ENCODE results near the gene CYP2A13.

Gene CYP2A13

GRCh38 chr19:41097302-41097701, 9.1 kb downstream of the CYP2A13 start:
- TF ChIP-seq FOXM1 (IDR thresholded peaks at IDR 0.05; ENCODE audit: borderline replicate concordance, low read depth) = no peak

DNA sequence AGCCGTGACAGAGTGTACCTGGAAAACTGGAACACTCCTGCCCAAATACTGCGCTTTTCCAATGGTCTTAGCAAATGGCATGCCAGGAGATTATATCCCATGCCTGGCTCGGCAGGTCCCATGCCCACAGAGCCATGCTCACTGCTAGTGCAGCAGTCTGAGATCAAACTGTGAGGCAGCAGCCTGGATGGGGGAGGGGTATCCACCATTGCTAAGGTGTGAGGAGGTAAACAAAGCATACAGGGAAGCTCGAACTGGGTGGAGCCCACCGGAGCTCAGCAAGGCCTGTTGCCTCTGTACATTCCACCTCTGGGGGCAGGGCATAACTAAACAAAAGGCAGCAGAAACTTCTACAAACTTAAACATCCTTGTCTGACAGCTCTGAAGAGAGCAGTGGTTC, 10.5 kb downstream of the CYP2A13 start:
- TF ChIP-seq, protein P1, sequence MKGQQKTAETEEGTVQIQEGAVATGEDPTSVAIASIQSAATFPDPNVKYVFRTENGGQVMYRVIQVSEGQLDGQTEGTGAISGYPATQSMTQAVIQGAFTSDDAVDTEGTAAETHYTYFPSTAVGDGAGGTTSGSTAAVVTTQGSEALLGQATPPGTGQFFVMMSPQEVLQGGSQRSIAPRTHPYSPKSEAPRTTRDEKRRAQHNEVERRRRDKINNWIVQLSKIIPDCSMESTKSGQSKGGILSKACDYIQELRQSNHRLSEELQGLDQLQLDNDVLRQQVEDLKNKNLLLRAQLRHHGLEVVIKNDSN (IDR thresholded peaks at IDR 0.05) = no peak

DNA sequence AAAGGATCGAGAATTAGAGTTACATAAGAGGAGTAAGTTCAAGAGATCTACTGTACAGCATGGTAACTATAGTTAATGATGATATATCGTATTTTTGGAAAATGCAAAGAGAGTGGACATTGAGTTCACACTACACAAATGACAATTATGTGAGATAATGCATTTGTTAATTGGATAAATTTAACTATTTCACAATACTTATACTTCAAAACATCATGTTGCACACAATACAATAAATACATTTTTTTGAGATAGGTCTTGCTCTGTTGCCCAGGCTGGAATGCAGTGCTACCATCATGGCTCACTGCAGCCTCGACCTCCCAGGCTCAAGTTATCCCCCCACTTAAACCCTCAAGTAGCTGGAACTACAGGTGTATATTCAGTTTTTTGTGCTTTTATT, 17.9 kb downstream of the CYP2A13 start:
- no peak for TF ChIP-seq YY1 (IDR thresholded peaks at IDR 0.05; ENCODE audit: low read depth)
- TF ChIP-seq, protein P2, sequence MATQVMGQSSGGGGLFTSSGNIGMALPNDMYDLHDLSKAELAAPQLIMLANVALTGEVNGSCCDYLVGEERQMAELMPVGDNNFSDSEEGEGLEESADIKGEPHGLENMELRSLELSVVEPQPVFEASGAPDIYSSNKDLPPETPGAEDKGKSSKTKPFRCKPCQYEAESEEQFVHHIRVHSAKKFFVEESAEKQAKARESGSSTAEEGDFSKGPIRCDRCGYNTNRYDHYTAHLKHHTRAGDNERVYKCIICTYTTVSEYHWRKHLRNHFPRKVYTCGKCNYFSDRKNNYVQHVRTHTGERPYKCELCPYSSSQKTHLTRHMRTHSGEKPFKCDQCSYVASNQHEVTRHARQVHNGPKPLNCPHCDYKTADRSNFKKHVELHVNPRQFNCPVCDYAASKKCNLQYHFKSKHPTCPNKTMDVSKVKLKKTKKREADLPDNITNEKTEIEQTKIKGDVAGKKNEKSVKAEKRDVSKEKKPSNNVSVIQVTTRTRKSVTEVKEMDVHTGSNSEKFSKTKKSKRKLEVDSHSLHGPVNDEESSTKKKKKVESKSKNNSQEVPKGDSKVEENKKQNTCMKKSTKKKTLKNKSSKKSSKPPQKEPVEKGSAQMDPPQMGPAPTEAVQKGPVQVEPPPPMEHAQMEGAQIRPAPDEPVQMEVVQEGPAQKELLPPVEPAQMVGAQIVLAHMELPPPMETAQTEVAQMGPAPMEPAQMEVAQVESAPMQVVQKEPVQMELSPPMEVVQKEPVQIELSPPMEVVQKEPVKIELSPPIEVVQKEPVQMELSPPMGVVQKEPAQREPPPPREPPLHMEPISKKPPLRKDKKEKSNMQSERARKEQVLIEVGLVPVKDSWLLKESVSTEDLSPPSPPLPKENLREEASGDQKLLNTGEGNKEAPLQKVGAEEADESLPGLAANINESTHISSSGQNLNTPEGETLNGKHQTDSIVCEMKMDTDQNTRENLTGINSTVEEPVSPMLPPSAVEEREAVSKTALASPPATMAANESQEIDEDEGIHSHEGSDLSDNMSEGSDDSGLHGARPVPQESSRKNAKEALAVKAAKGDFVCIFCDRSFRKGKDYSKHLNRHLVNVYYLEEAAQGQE (IDR thresholded peaks at IDR 0.05; ENCODE audit: low read depth) = no peak
- no peak for TF ChIP-seq ZBTB7A (IDR thresholded peaks at IDR 0.05; ENCODE audit: low read depth)
- no peak for TF ChIP-seq TAF1 (IDR thresholded peaks at IDR 0.05; ENCODE audit: low read depth)
- no peak for TF ChIP-seq CEBPB (IDR thresholded peaks at IDR 0.05)
- TF ChIP-seq CREB1 (IDR thresholded peaks at IDR 0.05; ENCODE audit: low read depth) = no peak
- TF ChIP-seq, protein P3, sequence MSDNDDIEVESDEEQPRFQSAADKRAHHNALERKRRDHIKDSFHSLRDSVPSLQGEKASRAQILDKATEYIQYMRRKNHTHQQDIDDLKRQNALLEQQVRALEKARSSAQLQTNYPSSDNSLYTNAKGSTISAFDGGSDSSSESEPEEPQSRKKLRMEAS (IDR thresholded peaks at IDR 0.05) = no peak
- no peak for TF ChIP-seq TCF12 (IDR thresholded peaks at IDR 0.05; ENCODE audit: low read depth)
- TF ChIP-seq TEAD4 (IDR thresholded peaks at IDR 0.05) = no peak
- no peak for TF ChIP-seq RAD21 (IDR thresholded peaks at IDR 0.05; ENCODE audit: low read depth)

- TF ChIP-seq ZBTB7A (IDR thresholded peaks at IDR 0.05; ENCODE audit: low read depth) = no peak
- TF ChIP-seq, protein P3 (IDR thresholded peaks at IDR 0.05) = no peak
- TF ChIP-seq, protein P1 (IDR thresholded peaks at IDR 0.05) = no peak
- TF ChIP-seq CEBPB (IDR thresholded peaks at IDR 0.05) = no peak
- TF ChIP-seq YY1 (IDR thresholded peaks at IDR 0.05; ENCODE audit: low read depth) = no peak
- no peak for TF ChIP-seq EP300 (IDR thresholded peaks at IDR 0.05; ENCODE audit: borderline replicate concordance)
- no peak for TF ChIP-seq CREB1 (IDR thresholded peaks at IDR 0.05; ENCODE audit: low read depth)
Observed at GRCh38 chr19:41111296-41111695, 23.0 kb downstream of the CYP2A13 start.

GRCh38 chr19:41111750-41112295, 23.6 kb downstream of the CYP2A13 start:
- TF ChIP-seq TCF12 (IDR thresholded peaks at IDR 0.05; ENCODE audit: low read depth) (no peak), RAD21 (IDR thresholded peaks at IDR 0.05; ENCODE audit: low read depth) (no peak), CEBPB (IDR thresholded peaks at IDR 0.05) (no peak), ZBTB7A (IDR thresholded peaks at IDR 0.05; ENCODE audit: low read depth) (no peak), FOXM1 (IDR thresholded peaks at IDR 0.05; ENCODE audit: borderline replicate concordance, low read depth) (no peak)
- TF ChIP-seq, protein P1 (IDR thresholded peaks at IDR 0.05) = no peak

GRCh38 chr19:41112728-41113290, 24.6 kb downstream of the CYP2A13 start:
- no peak for TF ChIP-seq ZBTB7A (IDR thresholded peaks at IDR 0.05; ENCODE audit: low read depth)
- TF ChIP-seq, protein P1 (IDR thresholded peaks at IDR 0.05) = no peak
- TF ChIP-seq, protein P2 (IDR thresholded peaks at IDR 0.05; ENCODE audit: low read depth) = no peak
- TF ChIP-seq NFIC (IDR thresholded peaks at IDR 0.05) = no peak
- TF ChIP-seq CEBPB (IDR thresholded peaks at IDR 0.05) = no peak
- no peak for TF ChIP-seq TEAD4 (IDR thresholded peaks at IDR 0.05)
- no peak for TF ChIP-seq TAF1 (IDR thresholded peaks at IDR 0.05; ENCODE audit: low read depth)
- no peak for TF ChIP-seq EGR1 (IDR thresholded peaks at IDR 0.05)
- no peak for TF ChIP-seq EP300 (IDR thresholded peaks at IDR 0.05; ENCODE audit: borderline replicate concordance)
- TF ChIP-seq RAD21 (IDR thresholded peaks at IDR 0.05; ENCODE audit: low read depth) = no peak
- no peak for TF ChIP-seq TCF12 (IDR thresholded peaks at IDR 0.05; ENCODE audit: low read depth)
- TF ChIP-seq YY1 (IDR thresholded peaks at IDR 0.05; ENCODE audit: low read depth) = no peak
- TF ChIP-seq, protein P3 (IDR thresholded peaks at IDR 0.05) = no peak

Measured in Ishikawa (cell line).